HG03432 (cell line): ENCODE data around the gene SOHLH2.

Source experiments
- ATAC-seq: cut with Tn5 transposase; IDR thresholded peaks from one replicate; pipeline ENCODE4 v1.9.1; 2021; ENCODE audit warnings: mild to moderate bottlenecking, moderate library complexity; ENCODE audit not compliant: unreplicated experiment

SOHLH2 gene

DNA sequence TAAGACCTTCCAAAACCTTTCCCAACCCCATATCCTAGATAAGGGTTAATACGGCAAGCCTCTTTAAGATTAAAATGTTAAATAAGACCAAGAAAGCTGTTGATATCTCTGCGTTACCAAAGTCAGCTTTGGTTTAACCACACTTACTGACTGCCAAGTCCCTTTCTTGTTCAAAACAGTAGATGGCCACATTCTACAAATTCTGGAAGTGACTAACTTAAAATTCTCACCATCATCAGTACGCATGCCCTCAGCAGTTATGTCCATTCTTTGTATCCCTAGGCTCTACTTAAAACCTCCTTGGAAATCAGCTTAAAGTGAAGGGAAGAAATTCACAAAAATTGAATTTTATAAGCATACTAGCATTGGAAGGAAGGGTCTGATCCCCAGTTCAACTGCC, 23.6 kb downstream of the SOHLH2 start:
- ATAC-seq, result no peak

DNA sequence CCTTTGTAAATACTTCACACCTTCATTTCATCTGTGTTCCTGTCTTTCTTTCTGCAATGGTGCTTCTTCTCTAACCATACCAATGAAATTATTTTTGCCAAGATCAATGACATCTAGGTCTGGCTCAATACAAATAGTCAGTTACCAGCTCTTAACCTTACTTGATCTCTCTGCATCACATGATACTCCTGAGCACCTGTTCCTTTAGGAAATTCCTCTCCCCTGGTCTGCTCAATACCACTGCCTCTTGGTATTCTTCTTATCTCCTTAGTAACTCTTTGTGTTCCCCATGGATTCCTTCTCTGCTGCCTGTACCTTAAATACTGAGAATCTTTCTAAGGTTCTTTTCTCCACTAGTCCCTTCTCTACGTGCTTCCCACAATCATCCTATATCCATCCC, 25.9 kb downstream of the SOHLH2 start:
- ATAC-seq, result no peak

DNA sequence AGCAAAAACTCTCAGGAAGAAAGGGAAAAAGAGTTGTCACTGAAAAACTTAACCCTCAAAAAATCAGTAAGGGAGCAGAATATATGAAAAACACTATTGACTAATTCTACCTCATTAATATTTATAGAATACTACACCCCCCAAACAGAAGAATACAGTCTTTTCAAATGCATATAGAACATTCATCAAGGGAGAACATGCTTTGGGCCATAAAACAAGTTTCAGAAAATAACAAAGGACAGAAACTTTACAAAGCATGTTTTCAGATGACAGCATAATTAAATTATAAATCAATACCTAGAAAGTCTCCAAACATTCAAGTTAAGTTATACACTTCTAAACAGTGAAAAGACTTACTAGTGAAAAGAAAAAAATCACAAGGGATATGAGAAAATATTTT, 30.5 kb downstream of the SOHLH2 start:
- no peak for ATAC-seq

DNA sequence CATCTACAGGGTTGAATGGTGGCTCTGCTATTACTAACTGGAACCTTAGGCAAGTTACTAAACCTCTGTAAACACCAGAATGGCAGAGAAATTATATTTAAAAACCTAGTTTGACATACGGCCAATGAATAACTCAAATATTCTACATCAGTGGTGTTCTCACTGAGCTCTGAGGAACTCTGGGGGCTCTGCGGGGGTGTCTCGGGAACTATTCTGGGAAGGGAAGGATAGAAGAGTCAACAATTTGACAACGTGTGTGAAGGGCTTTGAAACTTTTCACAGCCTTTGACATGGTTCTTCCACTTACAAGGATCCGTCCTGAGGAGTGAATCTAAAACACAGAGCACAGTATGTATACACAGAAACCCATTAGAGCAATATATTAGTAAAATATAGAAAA, 38.7 kb downstream of the SOHLH2 start:
- no peak for ATAC-seq

DNA sequence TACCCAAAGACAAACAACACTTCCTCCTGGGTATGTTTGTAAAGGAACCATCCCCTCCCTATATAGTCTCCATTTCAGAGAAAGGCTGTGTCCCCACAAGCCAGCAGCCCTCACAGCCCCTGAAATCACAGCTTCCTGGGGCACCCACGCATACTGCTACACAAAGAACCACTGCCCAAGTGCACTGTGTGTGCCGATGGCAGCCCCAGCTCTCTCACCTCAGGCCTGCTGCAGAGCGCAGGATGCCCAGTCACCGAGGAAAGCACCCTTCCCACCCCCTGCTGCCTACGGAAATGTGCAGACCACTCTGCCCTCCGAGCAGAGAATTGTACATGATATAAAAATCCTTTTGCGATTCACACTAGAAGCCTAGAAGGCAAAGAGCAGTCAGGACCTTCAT, 39.4 kb downstream of the SOHLH2 start:
- no peak for ATAC-seq

DNA sequence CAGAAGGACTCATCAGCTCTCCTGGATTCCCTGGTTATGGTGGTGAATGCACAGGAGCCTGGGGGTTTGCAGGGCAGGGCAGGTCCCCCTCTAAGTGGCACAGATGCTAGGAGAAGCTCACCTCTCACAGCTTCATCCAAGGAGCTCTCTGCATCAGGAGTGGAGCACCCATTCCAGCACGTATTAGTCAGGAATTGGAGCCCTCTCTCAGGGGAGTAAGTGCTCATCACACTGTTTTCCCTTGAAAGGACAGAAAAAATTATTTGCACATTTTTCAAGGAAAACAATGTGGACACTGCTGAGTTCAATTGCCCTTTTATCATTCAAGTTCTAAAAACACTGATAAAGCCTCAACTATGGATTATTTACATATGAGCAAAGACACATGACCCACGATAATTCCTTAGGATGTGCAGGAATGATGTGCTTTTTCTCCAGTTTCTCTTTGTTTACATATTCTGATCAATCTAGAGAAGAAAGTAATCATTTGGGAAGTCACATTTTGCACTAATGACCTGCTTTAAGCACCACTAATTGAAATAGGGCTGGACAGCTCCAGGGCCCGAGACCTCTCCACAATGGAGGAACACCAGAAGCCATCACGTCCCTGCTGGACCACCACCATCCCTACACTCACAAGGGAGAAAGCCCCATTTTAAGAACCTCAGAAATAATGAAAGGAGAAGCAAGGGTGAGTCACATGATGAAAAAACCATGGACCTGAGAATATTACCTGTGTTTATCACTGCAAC, 40.6 kb downstream of the SOHLH2 start:
- ATAC-seq, result no peak

DNA sequence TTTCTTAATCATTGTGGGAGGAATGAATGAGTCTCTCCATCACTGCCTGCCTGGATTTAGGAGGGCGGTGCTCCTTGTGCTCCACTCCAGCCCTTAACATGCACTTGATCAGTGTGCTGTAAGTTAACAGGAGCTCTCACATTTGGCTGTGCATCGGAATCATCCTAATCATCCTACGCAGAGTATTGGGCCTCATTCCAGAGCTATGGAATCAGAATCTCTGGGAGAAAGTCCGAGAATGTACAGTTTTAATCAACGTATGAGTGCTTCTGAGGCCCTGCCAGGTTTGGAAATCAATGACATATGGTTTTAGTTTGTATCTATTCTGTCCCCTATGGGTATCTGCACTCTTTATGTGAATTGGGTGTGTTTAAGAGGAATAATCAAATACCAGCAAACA, 48.3 kb downstream of the SOHLH2 start:
- ATAC-seq, result no peak

DNA sequence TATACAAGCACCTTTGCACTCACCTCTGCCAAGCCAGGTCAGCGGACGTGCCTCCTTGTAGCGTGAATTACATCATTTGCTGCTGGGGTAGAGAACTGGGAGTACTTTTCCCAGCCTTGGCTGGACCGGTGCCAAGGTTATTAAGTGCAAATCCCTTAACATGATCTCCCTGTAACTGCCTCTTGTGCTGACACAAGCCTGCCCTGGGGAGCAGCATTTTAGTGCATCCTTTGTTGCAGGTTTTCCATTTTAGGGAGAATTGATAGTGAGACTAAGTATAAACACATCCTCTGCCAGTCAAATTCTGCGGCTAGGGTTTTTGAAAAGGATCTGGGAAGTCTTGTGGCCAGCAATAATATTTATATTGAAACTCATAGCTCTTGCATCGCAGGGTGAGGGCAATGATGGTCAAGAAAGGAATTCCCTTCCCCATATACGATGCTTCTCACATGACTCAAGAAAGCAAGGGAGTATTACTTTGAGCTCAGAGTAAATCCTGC, 50.5 kb downstream of the SOHLH2 start:
- no peak for ATAC-seq

DNA sequence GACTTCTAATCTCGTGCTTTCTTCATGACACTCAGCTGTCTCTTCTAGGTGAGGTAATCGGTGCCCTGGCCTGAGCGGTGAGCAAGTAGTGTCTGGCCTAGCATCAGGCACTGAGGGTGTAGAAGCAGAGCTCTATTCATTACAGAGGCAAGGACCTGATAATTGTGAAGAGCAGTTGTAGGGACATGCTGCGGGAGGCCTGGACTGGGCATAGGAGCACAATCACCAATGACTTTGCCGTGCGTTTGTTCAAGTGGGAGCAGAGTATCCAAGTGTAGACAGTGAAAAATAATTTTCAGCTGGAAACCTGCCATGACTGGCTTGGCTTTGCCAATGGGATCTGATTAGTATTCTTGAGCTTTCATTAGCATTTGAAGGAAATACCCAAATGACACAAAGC, 51.1 kb downstream of the SOHLH2 start:
- ATAC-seq, result no peak

DNA sequence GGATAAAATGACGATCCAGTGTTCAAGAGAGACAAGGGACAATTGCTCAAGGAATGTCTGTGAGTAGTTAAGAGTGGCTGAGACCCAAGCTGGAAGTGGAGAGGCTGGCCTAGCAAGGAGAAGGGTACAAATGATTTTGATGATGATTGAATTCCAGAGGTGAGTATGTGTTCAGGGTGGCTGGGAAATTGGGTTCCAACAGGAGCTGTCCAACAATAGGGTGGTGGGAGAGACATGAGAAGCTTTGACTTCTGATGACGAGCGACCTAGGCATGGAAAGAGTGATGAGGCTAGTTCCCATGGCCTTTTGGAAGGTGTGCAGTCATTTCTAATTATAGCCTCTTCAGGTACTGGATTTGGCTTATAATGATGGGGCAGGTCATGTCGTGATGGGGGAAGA, 54.1 kb downstream of the SOHLH2 start:
- ATAC-seq, result no peak

DNA sequence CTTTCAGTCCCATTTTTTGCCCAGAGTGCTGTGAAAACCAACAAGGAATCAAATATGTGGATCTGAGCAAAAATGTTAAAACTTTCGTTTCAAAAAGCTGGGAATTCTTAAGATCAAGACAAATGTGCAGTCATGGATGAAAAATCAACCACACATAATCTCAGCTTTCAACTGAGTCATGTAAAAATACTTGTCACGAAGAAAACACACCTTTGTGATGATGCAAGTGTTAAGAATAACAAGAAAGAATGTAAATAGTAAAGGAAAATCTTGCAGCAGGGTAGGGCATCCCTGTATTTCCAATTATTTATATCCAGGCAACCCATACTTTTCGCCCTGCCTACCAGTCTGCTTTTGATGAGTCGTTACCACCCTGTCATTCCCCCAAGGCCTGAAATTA, 55.7 kb downstream of the SOHLH2 start:
- ATAC-seq, result no peak

DNA sequence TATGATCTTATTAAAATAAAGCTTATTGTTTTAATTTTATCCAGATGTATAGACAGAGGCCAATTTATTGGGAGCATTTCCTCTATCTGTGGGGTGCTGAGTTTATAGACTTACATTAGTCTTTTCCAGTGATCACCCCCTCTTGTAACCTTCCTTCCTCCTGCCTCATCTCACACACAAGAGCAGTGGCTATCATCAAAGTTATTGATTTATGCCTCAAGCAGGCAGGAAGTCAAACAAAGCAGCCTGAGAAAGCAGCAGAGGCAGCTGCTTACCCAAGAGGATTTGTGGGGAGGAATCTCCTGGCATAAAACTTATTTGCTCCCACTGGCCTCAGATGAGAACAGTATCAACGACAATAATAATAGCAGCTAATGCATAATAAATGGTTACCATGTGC, 56.9 kb downstream of the SOHLH2 start:
- ATAC-seq, result no peak

DNA sequence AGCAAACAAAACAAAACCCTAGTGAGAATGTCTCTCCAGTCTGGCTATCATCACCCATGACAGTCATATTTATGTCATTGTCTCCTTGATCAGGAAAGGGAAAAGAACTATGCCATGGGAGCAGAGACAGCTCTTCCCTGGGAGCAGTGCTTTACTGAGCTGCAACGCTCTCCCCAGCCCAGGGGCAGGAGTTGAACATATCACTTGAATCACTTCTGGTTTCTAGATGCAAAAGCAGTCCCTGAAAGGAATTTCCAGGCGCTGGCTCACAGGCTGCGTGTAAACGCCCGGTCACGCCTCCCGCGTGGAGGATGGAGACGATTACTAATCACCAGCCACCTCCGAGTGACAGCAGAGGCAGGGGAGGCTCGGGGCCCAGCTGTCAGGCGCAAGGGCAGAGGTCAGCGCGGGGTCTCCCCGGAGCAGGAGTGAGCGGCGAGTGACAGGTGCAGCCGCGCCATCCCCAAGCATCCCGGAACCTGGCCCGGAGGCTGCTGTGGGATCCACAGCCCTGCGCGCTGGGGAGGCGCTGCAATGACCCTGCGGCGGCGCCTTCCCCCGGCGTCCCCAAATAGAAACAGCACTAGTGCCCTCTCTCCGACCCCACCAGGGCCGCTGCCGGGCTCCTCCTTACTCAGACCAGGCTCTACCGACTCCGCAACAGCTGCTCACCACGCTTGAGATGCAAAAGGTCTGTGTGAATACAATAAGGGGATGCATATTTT, 59.6 kb downstream of the SOHLH2 start:
- no peak for ATAC-seq

DNA sequence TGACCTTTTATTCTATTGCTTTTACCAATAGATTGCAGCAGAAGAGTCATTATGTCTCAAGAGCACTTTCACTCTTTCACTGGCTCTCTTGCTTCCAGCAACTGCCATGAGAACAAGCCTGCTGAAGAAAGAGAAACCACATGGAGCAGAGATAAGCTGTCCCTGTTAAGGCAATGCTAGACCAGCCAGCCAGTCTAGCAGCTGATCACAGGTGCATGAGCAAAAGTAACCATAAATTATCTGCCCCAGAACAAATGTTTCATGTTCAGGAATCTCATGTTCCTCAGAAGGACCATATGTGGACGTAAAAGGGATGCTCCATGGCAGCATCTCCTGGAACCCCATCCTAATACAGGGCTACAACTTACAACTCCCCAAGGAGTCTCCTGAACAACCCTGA, 62.8 kb downstream of the SOHLH2 start:
- ATAC-seq, result no peak

DNA sequence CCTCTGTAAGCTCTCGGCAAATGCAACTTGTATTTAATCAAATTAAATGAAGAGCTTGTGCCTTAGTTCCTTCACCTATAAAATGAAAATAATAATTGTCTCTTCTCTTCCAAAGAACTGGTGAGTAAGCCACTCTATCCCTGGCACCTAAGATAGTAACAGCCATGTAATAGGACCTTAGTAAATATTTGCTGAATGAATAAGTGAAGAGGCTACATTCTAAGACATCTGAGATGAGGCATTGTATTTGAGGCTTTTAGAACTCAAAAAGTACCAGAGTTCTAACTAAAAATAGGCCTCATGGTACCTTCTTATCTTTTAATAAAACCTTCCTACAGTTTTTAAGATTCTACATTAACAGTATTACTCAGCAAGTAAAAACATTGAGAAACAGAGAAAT, 65.9 kb downstream of the SOHLH2 start:
- ATAC-seq, result no peak

DNA sequence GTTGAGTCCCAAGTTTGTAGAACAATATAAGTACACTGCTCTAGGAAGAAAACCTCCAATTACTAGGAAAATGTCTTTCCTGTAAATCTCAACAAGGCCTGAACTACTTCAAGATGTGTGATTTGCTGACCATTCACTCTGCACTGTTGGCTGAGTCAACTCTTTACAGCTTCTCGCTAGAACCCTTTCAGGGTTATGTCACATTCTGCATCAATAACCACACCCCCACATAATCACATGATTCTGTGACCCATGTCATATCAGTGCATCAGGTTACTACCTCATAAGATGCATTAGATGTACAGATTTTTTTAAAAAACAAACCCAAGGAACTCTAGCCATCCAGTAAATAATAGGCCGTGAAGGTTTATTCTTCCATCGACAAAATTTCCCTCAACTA, 67.0 kb downstream of the SOHLH2 start:
- ATAC-seq, result no peak

DNA sequence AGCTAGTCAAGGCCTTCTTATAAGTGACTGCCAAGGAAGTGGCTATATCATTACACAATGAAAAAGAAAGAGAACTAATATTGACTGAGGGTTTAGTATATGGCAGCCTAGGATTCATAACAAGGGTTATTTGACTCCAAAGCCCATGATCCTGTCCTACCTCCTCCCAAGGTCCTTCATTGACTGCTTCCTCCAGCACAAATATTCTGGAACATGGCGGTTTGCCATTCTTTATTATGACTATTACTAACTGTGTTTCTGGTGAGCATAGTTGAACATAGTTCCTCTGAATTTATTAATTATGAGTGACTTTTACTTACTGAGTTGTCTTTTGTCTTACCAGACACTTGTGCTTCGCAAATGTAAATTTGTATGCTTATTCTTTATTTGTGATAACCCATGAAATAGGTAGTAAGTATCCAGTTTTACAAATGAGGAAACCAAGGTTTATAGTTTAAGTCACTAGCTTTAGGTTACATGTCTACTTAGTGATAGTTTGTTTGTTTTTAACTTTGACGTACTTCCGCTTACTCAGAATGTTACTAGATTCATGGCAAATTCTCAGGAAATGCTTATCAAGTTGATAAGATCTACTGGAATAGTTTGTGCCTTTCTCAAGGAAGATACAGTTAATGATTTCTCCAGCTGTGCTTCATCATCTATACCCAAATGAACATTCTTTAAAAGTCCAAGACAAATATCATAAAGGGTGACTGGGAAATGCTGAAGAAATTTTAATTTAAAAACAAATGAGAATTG, 67.7 kb downstream of the SOHLH2 start:
- no peak for ATAC-seq

DNA sequence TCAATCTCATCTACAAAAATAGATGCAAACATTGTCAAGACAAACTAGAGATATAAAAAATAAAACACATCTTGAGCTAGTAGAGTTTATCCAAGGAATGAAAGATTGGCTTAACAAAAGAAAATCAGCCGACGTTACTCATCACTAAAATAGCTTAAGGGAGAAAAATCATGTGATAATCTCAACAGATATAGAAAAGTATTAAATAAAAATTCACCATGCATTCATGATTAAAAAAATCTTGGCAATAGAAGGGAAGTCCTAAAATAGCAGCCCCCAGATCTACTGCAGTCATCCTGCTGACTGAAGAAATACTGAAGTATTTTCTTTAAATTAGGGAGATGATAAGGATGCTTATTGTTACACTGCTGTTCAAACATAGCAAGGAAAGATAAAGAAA, 70.6 kb downstream of the SOHLH2 start:
- no peak for ATAC-seq

DNA sequence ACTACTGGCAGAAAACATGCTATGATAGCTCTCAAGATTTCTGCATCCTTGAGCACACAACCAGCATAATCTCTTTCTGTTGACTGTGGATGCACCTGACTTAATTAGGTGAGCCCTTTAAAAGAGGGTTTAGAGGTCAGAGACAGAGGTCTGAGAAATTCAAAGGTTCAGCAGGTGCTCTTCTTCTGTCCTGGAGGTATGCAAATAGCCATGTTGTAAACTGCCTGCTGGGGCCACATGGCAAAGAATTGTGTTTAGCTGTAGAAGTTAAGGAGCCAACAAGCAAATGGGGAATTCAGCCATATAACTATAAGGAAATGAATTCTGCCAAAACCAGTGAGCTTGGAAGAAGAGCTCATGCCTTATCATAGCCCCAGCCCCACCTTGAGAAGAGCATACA, 71.6 kb downstream of the SOHLH2 start:
- no peak for ATAC-seq

DNA sequence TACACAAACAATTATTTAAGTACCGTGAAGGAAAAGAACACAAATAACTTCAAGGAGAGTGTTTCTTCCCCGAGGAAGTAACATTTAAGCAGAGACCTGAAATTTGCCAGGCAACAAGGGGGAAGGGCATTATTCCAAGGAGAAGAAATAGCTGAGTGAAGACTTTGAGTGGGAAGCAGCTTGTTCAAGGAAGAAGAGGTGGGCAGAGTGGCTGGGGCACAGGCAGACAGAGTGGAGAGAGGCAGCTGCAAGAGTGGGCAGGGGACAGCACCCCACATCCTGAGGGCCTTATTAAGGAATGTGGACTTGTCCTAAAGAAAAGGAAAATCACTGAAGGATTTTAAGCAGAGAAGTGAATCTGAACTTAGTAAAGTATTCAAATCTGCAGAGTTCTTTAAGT, 78.5 kb downstream of the SOHLH2 start:
- no peak for ATAC-seq

DNA sequence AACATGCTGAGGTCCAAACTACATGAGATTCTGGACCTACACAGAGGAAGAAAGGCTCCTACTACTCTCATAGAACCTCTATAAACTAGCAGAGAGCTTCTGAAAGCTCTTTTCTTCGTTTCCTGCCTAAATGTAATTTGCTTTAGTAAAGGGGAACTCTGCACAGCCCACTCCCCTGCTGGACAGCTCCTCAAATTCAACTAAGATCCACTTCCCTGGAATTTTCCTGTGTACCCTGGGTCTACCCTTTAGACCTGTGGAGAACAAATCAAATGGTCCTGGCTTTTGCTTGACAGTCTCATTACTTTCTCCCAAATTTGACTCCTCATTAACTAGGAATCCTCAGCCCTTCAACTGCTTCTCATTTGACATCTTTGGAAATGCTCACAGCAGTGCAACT, 79.7 kb downstream of the SOHLH2 start:
- ATAC-seq, result no peak
